A673 (cell line): Measurements from ENCODE around the gene SLC35C1. TPM values are rescaled to one million over a fixed set of nuclear protein-coding genes. Genes with fewer than 3 reads are reported as not detected.

Source experiments
- BruUV-seq: library from RNA; stranded (reverse); fragments of 400-500 nt; replicated peaks from 2 replicates; lab custom pipeline; 2021; lab: Mats Ljungman, UMichigan
- CTCF ChIA-PET: fragments of 300-600 bp; sonication (Branson Sonifier 250); formaldehyde crosslinking; loops from one replicate; lab custom pipeline; 2022; ENCODE audit warnings: antibody characterized with exemption; lab: Charles Lee
- POLR2A ChIA-PET: fragments of 300-600 bp; sonication (Branson Sonifier 250); formaldehyde crosslinking; loops from one replicate; lab custom pipeline; 2022; ENCODE audit warnings: antibody characterized with exemption; ENCODE audit not compliant: low non-redundant PET; lab: Charles Lee
- DNase-seq: peaks from one replicate; pipeline ENCODE4 v3.0.0-alpha.2; 2015; ENCODE audit warnings: low spot score
- H3K27ac ChIP-seq: fragments of 200-600 bp; sonication (generic); 2 replicates; pipeline ENCODE4 v1.5.1; 2016; ENCODE audit warnings: mixed run types, low read depth, mild to moderate bottlenecking, mixed read lengths, antibody characterized with exemption, low read length; ENCODE audit not compliant: poor library complexity, severe bottlenecking
- H3K27me3 ChIP-seq: fragments of 200-600 bp; sonication (generic); replicated peaks from 2 replicates; pipeline ENCODE4 v1.6.1; 2017; ENCODE audit warnings: mixed run types, low read depth, mild to moderate bottlenecking, mixed read lengths, antibody characterized with exemption, low read length; ENCODE audit not compliant: insufficient read depth, poor library complexity
- H3K36me3 ChIP-seq: fragments of 200-600 bp; sonication (generic); 2 replicates; pipeline ENCODE4 v1.6.1; 2016; ENCODE audit warnings: mixed run types, mild to moderate bottlenecking, mixed read lengths, antibody characterized with exemption, low read length; ENCODE audit not compliant: insufficient read depth, poor library complexity, severe bottlenecking
- H3K4me1 ChIP-seq: fragments of 200-600 bp; sonication (generic); 2 replicates; pipeline ENCODE4 v1.6.1; 2017; ENCODE audit warnings: mixed run types, mild to moderate bottlenecking, mixed read lengths, antibody characterized with exemption, low read length; ENCODE audit not compliant: insufficient read depth, poor library complexity, severe bottlenecking
- H3K4me3 ChIP-seq: fragments of 200-600 bp; sonication (generic); 2 replicates; pipeline ENCODE4 v1.5.1; 2016; ENCODE audit warnings: low read depth, mixed run types, mild to moderate bottlenecking, mixed read lengths, low read length; ENCODE audit not compliant: poor library complexity, severe bottlenecking
- H3K9me3 ChIP-seq: fragments of 200-600 bp; sonication (generic); 2 replicates; pipeline ENCODE4 v1.6.1; 2016; ENCODE audit warnings: mixed run types, low read depth, mild to moderate bottlenecking, mixed read lengths, antibody characterized with exemption, low read length; ENCODE audit not compliant: poor library complexity, severe bottlenecking
- EZH2 ChIP-seq: fragments of 200-600 bp; sonication (generic); IDR thresholded peaks from 2 replicates; pipeline ENCODE4 v1.6.1; 2017; ENCODE audit warnings: borderline replicate concordance, low read depth, mild to moderate bottlenecking, mixed read lengths, antibody characterized with exemption, low read length; ENCODE audit not compliant: poor library complexity, severe bottlenecking
- intact Hi-C: fragments of 100-400 bp; cut with micrococcal nuclease; formaldehyde crosslinking; loops from one replicate; pipeline ENCODE4 v1.10.0; 2022; ENCODE audit not compliant: unreplicated experiment
- total RNA-seq: library from RNA; stranded (reverse); gene quantifications from 2 replicates; pipeline ENCODE4 v1.2.3, GENCODE V29; 2021
- TF ChIP-seq, protein P1 (sequence below): fragments of 300-800, 200-600 bp; sonication (generic); conservative IDR thresholded peaks from 2 replicates; pipeline ENCODE4 v1.5.1; 2017; ENCODE audit warnings: low read depth, mild to moderate bottlenecking, antibody characterized with exemption, low read length, moderate library complexity, mixed read lengths

The SLC35C1 gene
- total RNA-seq, 1 experiment from 2014 or later = 32.5 TPM

DNA sequence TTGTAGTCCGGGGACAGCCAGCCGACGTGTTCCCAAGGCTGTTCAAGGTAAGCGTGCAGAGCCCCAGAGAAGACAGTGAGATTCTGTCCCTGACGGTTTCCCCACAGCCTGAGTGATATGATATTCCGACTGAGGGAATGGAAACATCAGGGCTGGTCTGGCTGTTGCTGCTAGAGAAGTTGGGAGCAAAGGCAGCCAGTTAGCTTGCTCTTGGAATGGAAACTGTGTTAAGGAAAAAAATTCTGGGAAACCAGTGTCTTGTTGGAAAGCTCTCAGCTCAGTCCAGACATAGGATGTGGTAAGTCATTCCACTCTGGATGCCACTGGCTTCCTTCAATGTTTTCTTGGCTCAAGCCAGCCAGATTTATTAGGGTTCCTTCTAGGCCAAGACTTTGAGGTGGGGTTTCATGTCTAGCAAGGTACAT, 51.1 kb downstream of the SLC35C1 start:
- Histone ChIP-seq H3K27me3 (no peaks in the 10 kb centered on the region), H3K4me1 (peaks cover 54% of the 10 kb centered on the region), H3K9me3 (no peaks in the 10 kb centered on the region), H3K36me3 (peaks cover 32% of the 10 kb centered on the region), H3K4me3 (no peak overlapping the region), H3K27ac (peak overlapping the region; percentile 8)
- CTCF ChIA-PET = no interaction called here
- TF ChIP-seq, protein P1, sequence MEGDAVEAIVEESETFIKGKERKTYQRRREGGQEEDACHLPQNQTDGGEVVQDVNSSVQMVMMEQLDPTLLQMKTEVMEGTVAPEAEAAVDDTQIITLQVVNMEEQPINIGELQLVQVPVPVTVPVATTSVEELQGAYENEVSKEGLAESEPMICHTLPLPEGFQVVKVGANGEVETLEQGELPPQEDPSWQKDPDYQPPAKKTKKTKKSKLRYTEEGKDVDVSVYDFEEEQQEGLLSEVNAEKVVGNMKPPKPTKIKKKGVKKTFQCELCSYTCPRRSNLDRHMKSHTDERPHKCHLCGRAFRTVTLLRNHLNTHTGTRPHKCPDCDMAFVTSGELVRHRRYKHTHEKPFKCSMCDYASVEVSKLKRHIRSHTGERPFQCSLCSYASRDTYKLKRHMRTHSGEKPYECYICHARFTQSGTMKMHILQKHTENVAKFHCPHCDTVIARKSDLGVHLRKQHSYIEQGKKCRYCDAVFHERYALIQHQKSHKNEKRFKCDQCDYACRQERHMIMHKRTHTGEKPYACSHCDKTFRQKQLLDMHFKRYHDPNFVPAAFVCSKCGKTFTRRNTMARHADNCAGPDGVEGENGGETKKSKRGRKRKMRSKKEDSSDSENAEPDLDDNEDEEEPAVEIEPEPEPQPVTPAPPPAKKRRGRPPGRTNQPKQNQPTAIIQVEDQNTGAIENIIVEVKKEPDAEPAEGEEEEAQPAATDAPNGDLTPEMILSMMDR = no peak
- TF ChIP-seq EZH2 = no peak
- BruUV-seq = no TSS peak
- POLR2A ChIA-PET = interaction anchor here (1.7 kb wide), 1 partner anchor 10 kb away, joined by 12 read pairs; no protein-coding TSS in a partner anchor
- no peak for DNase-seq
- intact Hi-C loops = loop anchor here (1.0 kb wide), 1 partner anchor 46 kb away; no protein-coding TSS in a partner anchor

DNA sequence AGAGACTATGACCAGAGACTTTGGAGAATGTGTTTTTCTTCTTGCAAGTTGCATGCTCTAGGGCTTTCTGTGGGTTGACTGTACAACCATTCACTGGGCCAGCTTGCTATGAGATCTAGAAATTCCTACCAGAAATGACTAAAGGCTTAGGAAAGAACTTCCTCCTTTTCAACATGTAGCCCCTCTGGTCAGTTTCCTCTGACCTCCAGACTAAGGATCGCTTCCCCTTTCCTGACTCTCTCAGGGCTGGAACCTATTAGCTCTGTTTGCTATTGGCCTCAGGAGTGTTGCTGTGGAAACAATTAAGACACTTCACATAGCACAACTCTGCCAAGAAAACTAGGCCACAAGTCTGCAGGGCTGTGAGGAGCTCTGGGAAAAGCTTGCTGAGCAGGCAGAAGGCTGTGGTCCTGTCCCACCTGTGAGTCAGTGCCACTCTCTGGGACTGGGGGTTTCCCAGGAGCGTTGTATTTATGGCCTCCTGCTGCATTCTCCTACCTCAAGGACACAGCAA, 53.1 kb downstream of the SLC35C1 start:
- peaks cover 52% of the 10 kb centered on the region for H3K36me3 ChIP-seq

DNA sequence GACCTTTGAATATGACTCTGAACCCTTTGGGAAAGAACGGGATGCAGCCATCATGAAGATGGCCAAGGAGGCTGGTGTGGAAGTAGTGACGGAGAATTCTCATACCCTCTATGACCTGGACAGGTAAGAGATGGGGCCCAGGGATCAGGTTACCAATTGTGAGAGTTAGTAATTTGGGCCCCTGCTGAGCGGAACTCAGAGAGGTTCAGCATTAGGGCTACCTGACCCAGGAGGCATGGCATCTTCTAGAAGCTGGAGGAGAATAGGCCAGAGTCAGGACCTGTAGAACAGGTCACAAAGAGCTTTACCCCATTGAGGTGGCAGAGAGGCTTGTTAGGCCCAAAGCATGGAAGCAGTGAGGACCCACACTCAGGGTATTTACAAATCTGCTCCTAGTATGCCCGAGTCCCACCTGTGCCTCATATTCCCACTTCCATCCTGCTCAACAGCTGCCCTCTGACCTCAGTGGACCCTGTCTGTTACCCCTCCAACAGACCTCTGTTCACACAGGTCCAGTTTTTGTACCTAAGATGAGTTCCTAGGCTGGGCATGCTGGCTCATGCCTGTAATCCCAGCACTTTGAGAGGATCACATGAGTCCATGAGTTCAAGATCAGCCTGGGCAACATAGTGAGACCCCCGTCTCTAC, 53.9 kb downstream of the SLC35C1 start:
- H3K9me3 ChIP-seq = no peaks in the 10 kb centered on the region
- H3K27me3 ChIP-seq = no peaks in the 10 kb centered on the region
- DNase-seq = no peak
- ChIA-PET CTCF (interaction anchor here (1.4 to 2.0 kb wide), 2 partner anchors 12 to 14 kb away, joined by 5 to 27 read pairs; no protein-coding TSS in a partner anchor), POLR2A (no interaction called here)
- no peak overlapping the region for H3K4me3 ChIP-seq
- H3K36me3 ChIP-seq = peaks cover 61% of the 10 kb centered on the region
- peak overlapping the region; percentile 70 for H3K27ac ChIP-seq
- intact Hi-C loops = no loop called here
- no peak for TF ChIP-seq EZH2
- TF ChIP-seq, protein P1 = no peak
- peaks cover 41% of the 10 kb centered on the region for H3K4me1 ChIP-seq
- BruUV-seq = no TSS peak

More for the DNA sequence above, 53.1 kb downstream of the SLC35C1 start:
- no TSS peak for BruUV-seq
- CTCF ChIA-PET = no interaction called here
- no peak for TF ChIP-seq EZH2
- TF ChIP-seq, protein P1 = no peak
- intact Hi-C loops = no loop called here
- H3K4me3 ChIP-seq = no peak overlapping the region
- peak; percentile 52 for DNase-seq
- no peaks in the 10 kb centered on the region for H3K9me3 ChIP-seq
- peak overlapping the region; percentile 70 for H3K27ac ChIP-seq
- no peaks in the 10 kb centered on the region for H3K27me3 ChIP-seq
- POLR2A ChIA-PET = interaction anchor here (0.6 kb wide), 1 partner anchor 13 kb away, joined by 3 read pairs; no protein-coding TSS in a partner anchor
- H3K4me1 ChIP-seq = peaks cover 41% of the 10 kb centered on the region
